H1 (cell line): Measurements from ENCODE around the gene ANAPC10. TPM values are rescaled to one million over a fixed set of nuclear protein-coding genes. Genes with fewer than 3 reads are reported as not detected.

Experiments used
- CTCF ChIA-PET: fragments of 300-600 bp; sonication (Branson Sonifier 250); formaldehyde crosslinking; loops from one replicate; lab custom pipeline; 2021; ENCODE audit not compliant: partially characterized antibody; lab: Charles Lee
- POLR2A ChIA-PET: fragments of 300-600 bp; sonication (Branson Sonifier 250); formaldehyde crosslinking; loops from one replicate; lab custom pipeline; 2021; ENCODE audit warnings: inconsistent platforms; ENCODE audit not compliant: partially characterized antibody; lab: Charles Lee
- DNase-seq, 2 experiments: peaks; one replicate each; pipeline versions ENCODE4 v3.0.0 to v3.0.0-alpha.2; 2010 to 2022; ENCODE audit warnings: low spot score in 2 of 2, low read depth in 1 of 2, mixed read lengths in 1 of 2
- FAIRE-seq: peaks from 2 replicates; lab custom pipeline; 2011; peaks lifted over from hg19 to GRCh38; lab: Jason Lieb, UNC
- H2AFZ ChIP-seq: 2 replicates; pipeline ENCODE4 v1.8.1; 2012; ENCODE audit warnings: low read length, inconsistent platforms
- H2AK5ac ChIP-seq: 2 replicates; pipeline ENCODE4 v1.6.1; 2013; ENCODE audit warnings: low read depth, low read length
- H2BK120ac ChIP-seq: replicated peaks from 2 replicates; pipeline ENCODE3; 2013; ENCODE audit warnings: low read depth, low read length, inconsistent platforms
- H2BK12ac ChIP-seq: 2 replicates; pipeline ENCODE4 v1.6.1; 2013; ENCODE audit warnings: low read depth, low read length
- H2BK15ac ChIP-seq: 2 replicates; pipeline ENCODE4 v1.6.1; 2013; ENCODE audit warnings: low read length
- H2BK20ac ChIP-seq: 2 replicates; pipeline ENCODE4 v1.6.1; 2013; ENCODE audit warnings: low read length
- H2BK5ac ChIP-seq: 2 replicates; pipeline ENCODE4 v1.6.1; 2013; ENCODE audit warnings: low read depth, low read length
- H3K14ac ChIP-seq: 2 replicates; pipeline ENCODE4 v1.6.1; 2013; ENCODE audit warnings: inconsistent platforms; ENCODE audit not compliant: insufficient read length
- H3K18ac ChIP-seq: 2 replicates; pipeline ENCODE4 v1.6.1; 2013; ENCODE audit warnings: low read length; ENCODE audit errors: extremely low read depth
- H3K23ac ChIP-seq: 2 replicates; pipeline ENCODE4 v1.6.1; 2013; ENCODE audit warnings: inconsistent platforms; ENCODE audit not compliant: insufficient read length
- H3K23me2 ChIP-seq: 2 replicates; pipeline ENCODE4 v1.6.1; 2013; ENCODE audit warnings: low read depth, low read length
- H3K27ac ChIP-seq: 2 replicates; pipeline ENCODE4 v1.6.1; 2011; ENCODE audit warnings: low read depth, low read length, inconsistent platforms
- H3K27me3 ChIP-seq, 4 experiments: replicated peaks in 1 of 4; 1 replicate in 1 of 4; 2 replicates in 3 of 4; pipeline versions ENCODE4 v1.6.1 to v1.8.1; 2011 to 2013; ENCODE audit warnings: low read length in 3 of 4, mild to moderate bottlenecking in 3 of 4, inconsistent platforms in 2 of 4, mixed read lengths in 2 of 4, moderate library complexity in 1 of 4; ENCODE audit not compliant: control insufficient read depth in 3 of 4, insufficient read depth in 3 of 4; ENCODE audit errors: extremely low read depth in 1 of 4
- H3K36me3 ChIP-seq, 4 experiments: 2 replicates each; pipeline versions ENCODE4 v1.6.1 to v1.8.1; 2011 to 2013; ENCODE audit warnings: mild to moderate bottlenecking in 4 of 4, low read length in 3 of 4, moderate library complexity in 2 of 4, control low read depth in 1 of 4, inconsistent platforms in 1 of 4; ENCODE audit not compliant: insufficient read depth in 4 of 4, control insufficient read depth in 2 of 4
- H3K4ac ChIP-seq: replicated peaks from 2 replicates; pipeline ENCODE3; 2013; ENCODE audit warnings: low read length, low read depth, mixed read lengths, inconsistent platforms; ENCODE audit not compliant: insufficient read length
- H3K4me1 ChIP-seq, 4 experiments: replicated peaks in 1 of 4; 1 replicate in 1 of 4; 2 replicates in 3 of 4; pipeline versions ENCODE4 v1.6.1 to v1.8.1; 2011 to 2013; ENCODE audit warnings: low read length in 3 of 4, inconsistent platforms in 2 of 4, mixed read lengths in 1 of 4; ENCODE audit not compliant: insufficient read depth in 4 of 4, control insufficient read depth in 3 of 4
- H3K4me2 ChIP-seq, 2 experiments: 2 replicates each; pipeline versions ENCODE4 v1.6.1 to v1.8.1; 2011 to 2013; ENCODE audit warnings: low read depth in 2 of 2, low read length in 2 of 2, control low read depth in 1 of 2, inconsistent platforms in 1 of 2, mild to moderate bottlenecking in 1 of 2; ENCODE audit not compliant: insufficient read depth in 1 of 2
- H3K4me3 ChIP-seq, 4 experiments: fragments of 200-600, 300-600 bp in 1 of 4; sonication (generic), shearing (Covaris generic), sonication (Bioruptor Twin) in 1 of 4; 2 replicates each; pipeline versions ENCODE4 v1.5.1 to v1.8.1; 2011 to 2016; ENCODE audit warnings: low read length in 4 of 4, low read depth in 3 of 4, control low read depth in 2 of 4, inconsistent platforms in 2 of 4, mild to moderate bottlenecking in 2 of 4, mixed read lengths in 1 of 4, moderate library complexity in 1 of 4; ENCODE audit not compliant: insufficient read depth in 2 of 4; ENCODE audit errors: extremely low read depth in 1 of 4
- H3K56ac ChIP-seq: replicated peaks from 2 replicates; pipeline ENCODE3; 2013; ENCODE audit warnings: low read depth, mild to moderate bottlenecking, mixed read lengths, low read length, inconsistent platforms; ENCODE audit not compliant: insufficient read length
- H3K79me1 ChIP-seq: 2 replicates; pipeline ENCODE4 v1.6.1; 2013; ENCODE audit warnings: low read depth, low read length, control low read depth
- H3K79me2 ChIP-seq, 2 experiments: 2 replicates each; pipeline versions ENCODE4 v1.6.1 to v1.8.1; 2012 to 2013; ENCODE audit warnings: low read length in 2 of 2, mild to moderate bottlenecking in 2 of 2, inconsistent platforms in 1 of 2; ENCODE audit not compliant: insufficient read depth in 2 of 2, control insufficient read depth in 1 of 2
- H3K9ac ChIP-seq, 4 experiments: replicated peaks in 1 of 4; 1 replicate in 1 of 4; 2 replicates in 3 of 4; pipeline versions ENCODE4 v1.6.1 to v1.8.1; 2011 to 2013; ENCODE audit warnings: low read depth in 3 of 4, low read length in 3 of 4, control low read depth in 2 of 4, mild to moderate bottlenecking in 2 of 4, moderate library complexity in 2 of 4, inconsistent platforms in 1 of 4; ENCODE audit errors: extremely low read depth in 1 of 4
- H3K9me3 ChIP-seq, 2 experiments: 2 replicates each; pipeline versions ENCODE4 v1.6.1 to v1.8.1; 2012 to 2013; ENCODE audit warnings: mild to moderate bottlenecking in 2 of 2, moderate library complexity in 2 of 2, control low read depth in 1 of 2, inconsistent platforms in 1 of 2, low read depth in 1 of 2, low read length in 1 of 2, mixed read lengths in 1 of 2; ENCODE audit not compliant: insufficient read depth in 2 of 2
- H4K20me1 ChIP-seq, 2 experiments: replicated peaks in 1 of 2; 2 replicates each; pipeline versions ENCODE3 to v1.8.1; 2011 to 2013; ENCODE audit warnings: inconsistent platforms in 2 of 2, low read length in 2 of 2, mild to moderate bottlenecking in 1 of 2; ENCODE audit not compliant: insufficient read depth in 2 of 2, control insufficient read depth in 1 of 2
- H4K5ac ChIP-seq: 2 replicates; pipeline ENCODE4 v1.6.1; 2013; ENCODE audit warnings: low read length, low read depth, mixed read lengths, inconsistent platforms; ENCODE audit not compliant: insufficient read length
- H4K8ac ChIP-seq: 2 replicates; pipeline ENCODE4 v1.8.0; 2013; ENCODE audit warnings: mild to moderate bottlenecking, moderate library complexity, low read length, inconsistent platforms; ENCODE audit not compliant: insufficient read depth; ENCODE audit errors: extremely low read depth
- H4K91ac ChIP-seq: replicated peaks from 2 replicates; pipeline ENCODE3; 2013; ENCODE audit warnings: low read length, mixed read lengths, inconsistent platforms; ENCODE audit not compliant: insufficient read length
- CHD1 ChIP-seq: IDR thresholded peaks from 2 replicates; pipeline ENCODE4 v1.6.1; 2012; ENCODE audit warnings: low read depth, low read length, improper control_type of control experiment
- E2F6 ChIP-seq: IDR thresholded peaks from 2 replicates; pipeline ENCODE4 v1.6.1; 2012; ENCODE audit warnings: inconsistent platforms
- HDAC6 ChIP-seq: IDR thresholded peaks from one replicate; pipeline ENCODE4 v1.7.1; 2012; ENCODE audit warnings: low read depth, mild to moderate bottlenecking, inconsistent platforms, low read length, moderate library complexity
- KDM4A ChIP-seq: IDR thresholded peaks from one replicate; pipeline ENCODE4 v1.7.1; 2012; ENCODE audit warnings: low read depth, mild to moderate bottlenecking, moderate library complexity, low read length, inconsistent platforms; ENCODE audit not compliant: severe bottlenecking
- NANOG ChIP-seq: IDR thresholded peaks from 2 replicates; pipeline ENCODE4 v1.6.1; 2011; ENCODE audit warnings: low read length, low read depth, mild to moderate bottlenecking, inconsistent platforms; ENCODE audit not compliant: insufficient read depth, poor library complexity, severe bottlenecking
- POLR2AphosphoS5 ChIP-seq: IDR thresholded peaks from 2 replicates; pipeline ENCODE4 v1.6.1; 2011; ENCODE audit warnings: low read depth, low read length
- SAP30 ChIP-seq: fragments of 300-600 bp; sonication (generic); IDR thresholded peaks from 2 replicates; pipeline ENCODE4 v1.7.1; 2012; ENCODE audit warnings: low read length, moderate library complexity, mild to moderate bottlenecking, inconsistent platforms; ENCODE audit not compliant: insufficient read depth, insufficient replicate concordance
- SUZ12 ChIP-seq: fragments of 200-600 bp; sonication (generic); IDR thresholded peaks from 2 replicates; pipeline ENCODE4 v1.6.1; 2012; ENCODE audit warnings: mild to moderate bottlenecking, inconsistent platforms, low read length, moderate library complexity, mixed read lengths
- TAF1 ChIP-seq: IDR thresholded peaks from 2 replicates; pipeline ENCODE4 v1.6.1; 2011; ENCODE audit warnings: mild to moderate bottlenecking, low read depth, low read length
- TAF7 ChIP-seq: optimal IDR thresholded peaks from 2 replicates; pipeline ENCODE3; 2011; ENCODE audit warnings: low read depth, mild to moderate bottlenecking, inconsistent platforms, low read length, moderate library complexity, borderline replicate concordance
- WGBS, 2 experiments: shearing (Covaris generic) in 1 of 2; methylation state at CpG; one replicate each; pipeline versions ENCODE4 v1.1.6 to v1.1.7; 2013 to 2015; ENCODE audit warnings: low lambda C conversion rate in 2 of 2, mixed read lengths in 2 of 2, inconsistent platforms in 1 of 2, low coverage in 1 of 2, missing lambda C conversion rate in 1 of 2; ENCODE audit not compliant: insufficient replicate concordance in 2 of 2, insufficient coverage in 1 of 2, insufficient read length in 1 of 2; ENCODE audit errors: extremely low coverage in 1 of 2, missing lambda C conversion rate in 1 of 2; 5-methylcytosine and 5-hydroxymethylcytosine counted together
- polyA plus RNA-seq, 7 experiments: library from polyadenylated mRNA; depleted of rRNA in 3 of 7; stranded (reverse) in 5 of 7; unstranded in 2 of 7; fragments of >200 nt in 5 of 7; fragments of 200-250 nt in 2 of 7; gene quantifications; 1 replicate in 5 of 7; 2 replicates in 1 of 7; 4 replicates in 1 of 7; pipeline versions ENCODE4 v1.2.1 to v1.2.3, GENCODE V29; 2011 to 2013; ENCODE audit warnings: missing spikeins in 2 of 7, mixed read lengths in 2 of 7
- total RNA-seq: library from RNA; stranded (reverse); fragmentation: NEBNext Ultra II Directional; extraction: Animal tissue kit (Norgen Biotek cat#: 25700); gene quantifications from 2 replicates; pipeline ENCODE4 v1.2.1, GENCODE V29; 2021
- TF ChIP-seq, protein P1 (sequence below): IDR thresholded peaks from 2 replicates; pipeline ENCODE4 v1.6.1; 2012; ENCODE audit warnings: inconsistent platforms

Gene ANAPC10
- total and polyA plus RNA-seq, 2 of the 8 experiments (the other 6 are each of a cell fraction or from before 2014, with no cell fraction given): 17.6 to 23.3 TPM

GRCh38 chr4:145045180-145045579, 52.8 kb downstream of the ANAPC10 start:
- H3K27ac ChIP-seq: no peak overlapping the region
- DNase-seq (no peak), FAIRE-seq (no peak)
- CTCF ChIA-PET: no interaction called here
- H4K5ac ChIP-seq: no peak overlapping the region
- H2AK5ac ChIP-seq: no peak overlapping the region
- H3K79me1 ChIP-seq: no peaks in the 10 kb centered on the region
- no peak overlapping the region for H3K56ac ChIP-seq
- no peaks in the 10 kb centered on the region for H3K4me1 ChIP-seq
- H2BK5ac ChIP-seq: no peak overlapping the region
- H3K27me3 ChIP-seq: no peaks in the 10 kb centered on the region
- H4K20me1 ChIP-seq: peaks cover 0 to 1% of the 10 kb centered on the region in 2 experiments
- H4K8ac ChIP-seq: no peak overlapping the region
- no peak overlapping the region for H3K9ac ChIP-seq
- no peaks in the 10 kb centered on the region for H3K23me2 ChIP-seq
- no peak overlapping the region for H3K18ac ChIP-seq
- no peak overlapping the region for H3K23ac ChIP-seq
- H2BK120ac ChIP-seq: no peak overlapping the region
- 0 out of 4 replicates have a peak, but pooled peaks cover 0 to 3% of the 10 kb centered on the region in 2 experiments for H3K79me2 ChIP-seq
- H3K4me3 ChIP-seq: no peak overlapping the region
- no peak overlapping the region for H3K4me2 ChIP-seq
- H2BK20ac ChIP-seq: no peak overlapping the region
- WGBS, 2 experiments: 67% methylated on average over 1 of the region's 1 CpG; no CpG with 5 or more reads in 1 of the 2 experiments
- H3K9me3 ChIP-seq: no peaks in the 10 kb centered on the region
- H2BK12ac ChIP-seq: no peak overlapping the region
- no peaks in the 10 kb centered on the region for H3K36me3 ChIP-seq
- no peak overlapping the region for H2AFZ ChIP-seq
- no peak overlapping the region for H4K91ac ChIP-seq
- TF ChIP-seq E2F6 (no peak), SUZ12 (no peak), HDAC6 (no peak), TAF7 (no peak), CHD1 (no peak), SAP30 (no peak), KDM4A (no peak), NANOG (no peak), TAF1 (no peak), POLR2AphosphoS5 (no peak)
- TF ChIP-seq, protein P1, sequence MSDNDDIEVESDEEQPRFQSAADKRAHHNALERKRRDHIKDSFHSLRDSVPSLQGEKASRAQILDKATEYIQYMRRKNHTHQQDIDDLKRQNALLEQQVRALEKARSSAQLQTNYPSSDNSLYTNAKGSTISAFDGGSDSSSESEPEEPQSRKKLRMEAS: no peak
- H3K4ac ChIP-seq: no peak overlapping the region
- no peak overlapping the region for H2BK15ac ChIP-seq
- H3K14ac ChIP-seq: no peak overlapping the region
- POLR2A ChIA-PET: no interaction called here
